ENCODE data around the gene LMBR1.

The LMBR1 gene

DNA sequence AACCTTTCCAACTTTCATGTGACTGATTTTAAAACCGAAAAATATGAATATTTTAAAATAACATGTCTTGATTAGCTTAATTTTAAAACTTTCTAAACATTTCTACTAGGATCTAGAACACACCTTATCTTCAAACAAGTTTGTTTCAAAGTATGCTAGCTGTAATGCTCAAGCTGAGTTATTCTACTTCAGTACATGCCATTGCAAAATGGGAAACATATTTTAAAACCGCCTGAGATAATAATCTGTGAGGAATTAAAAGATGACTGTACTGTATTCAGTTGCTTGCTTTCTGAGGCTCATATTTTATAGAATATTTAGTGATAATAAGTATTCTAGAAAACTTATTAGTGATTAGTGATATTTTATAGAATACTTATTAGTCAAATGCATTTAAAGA is 99.6 kb downstream of the LMBR1 start:
- DNase-seq: no peak

DNA sequence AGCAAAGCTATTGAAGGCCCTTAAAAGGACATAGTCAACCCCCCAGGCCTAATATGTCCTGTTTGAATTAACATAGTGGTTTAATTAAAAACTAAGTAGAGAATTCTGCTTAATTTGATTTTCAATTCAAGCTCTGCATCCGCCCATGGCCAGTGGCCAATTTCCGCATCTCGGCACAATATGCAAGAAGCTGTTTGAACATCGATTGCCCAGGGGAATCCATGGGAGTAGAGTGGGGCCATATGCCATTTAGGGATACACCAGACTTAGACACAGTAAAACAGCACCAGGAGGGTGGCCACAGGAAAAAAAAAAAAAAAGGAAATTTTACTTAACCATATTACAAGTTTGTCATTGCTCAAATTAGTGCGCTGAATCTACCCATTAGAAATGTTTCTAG is 100.4 kb downstream of the LMBR1 start:
- no peak for DNase-seq

GRCh38 chr7:156791241-156791640 is 101.7 kb downstream of the LMBR1 start:
- DNase-seq: no peak

DNA sequence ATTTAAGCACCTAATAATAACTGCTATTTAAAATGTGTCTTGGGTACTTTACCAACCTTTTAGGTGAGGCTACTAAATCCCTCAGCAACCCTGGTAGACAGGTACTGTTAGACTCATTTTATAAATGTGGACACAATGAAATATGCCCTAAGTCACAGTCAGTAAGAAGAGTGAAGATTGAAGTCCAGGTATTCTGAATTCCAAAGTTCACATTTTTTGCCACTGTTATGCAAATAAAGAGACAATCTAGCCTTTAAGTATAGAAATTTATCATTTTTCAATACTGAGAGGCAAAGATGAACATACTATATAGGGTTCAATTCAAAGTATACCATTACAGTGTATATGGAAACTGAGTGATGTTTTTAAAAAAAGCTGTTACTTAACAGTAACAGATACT is 102.7 kb downstream of the LMBR1 start:
- DNase-seq: no peak

DNA sequence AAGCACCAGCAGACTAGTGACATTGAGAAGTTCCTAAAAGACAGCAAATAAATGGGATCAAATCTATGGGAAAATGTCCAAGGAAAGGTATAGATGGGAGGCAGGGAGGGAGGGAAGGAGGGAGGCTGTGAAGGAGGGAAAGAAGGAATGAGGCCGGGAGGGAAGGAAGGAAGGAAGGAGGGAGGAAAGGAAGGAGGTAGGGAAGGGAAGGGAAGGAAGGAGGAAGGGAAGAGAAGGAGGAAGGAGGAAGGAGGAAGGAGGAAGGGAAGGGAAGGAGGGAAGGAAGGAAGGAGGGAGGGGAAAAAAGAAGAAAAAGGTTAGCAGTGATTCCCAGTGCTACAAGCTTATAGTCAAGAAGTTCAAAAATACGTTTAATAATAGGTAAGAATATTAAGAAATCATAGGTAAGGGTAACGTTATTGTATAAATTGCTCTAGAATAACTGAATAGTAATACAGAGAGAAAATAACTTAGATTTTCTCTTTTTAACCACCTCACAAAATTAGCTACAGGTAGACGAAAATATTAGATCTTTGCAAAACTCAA is 106.9 kb downstream of the LMBR1 start:
- no peak for DNase-seq

DNA sequence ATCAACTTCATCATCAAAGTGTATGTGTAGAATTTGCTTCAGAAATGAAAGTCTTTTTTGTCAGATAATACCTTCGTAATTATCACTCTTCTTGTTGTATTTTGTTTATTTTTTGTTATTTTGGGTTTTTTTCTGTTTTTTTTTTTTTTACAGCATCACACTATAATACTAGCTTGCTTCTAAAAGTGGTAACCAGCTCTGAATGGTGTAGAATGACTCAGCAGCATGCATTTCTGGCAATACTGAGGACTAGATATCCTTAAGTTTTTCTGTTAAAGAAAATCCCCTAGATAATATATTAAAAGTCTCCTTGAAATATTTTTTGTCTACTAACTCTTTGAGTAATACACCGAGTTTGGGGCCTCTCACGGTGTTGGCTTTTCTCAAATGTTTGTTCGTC is 109.1 kb downstream of the LMBR1 start:
- no peak for DNase-seq

DNA sequence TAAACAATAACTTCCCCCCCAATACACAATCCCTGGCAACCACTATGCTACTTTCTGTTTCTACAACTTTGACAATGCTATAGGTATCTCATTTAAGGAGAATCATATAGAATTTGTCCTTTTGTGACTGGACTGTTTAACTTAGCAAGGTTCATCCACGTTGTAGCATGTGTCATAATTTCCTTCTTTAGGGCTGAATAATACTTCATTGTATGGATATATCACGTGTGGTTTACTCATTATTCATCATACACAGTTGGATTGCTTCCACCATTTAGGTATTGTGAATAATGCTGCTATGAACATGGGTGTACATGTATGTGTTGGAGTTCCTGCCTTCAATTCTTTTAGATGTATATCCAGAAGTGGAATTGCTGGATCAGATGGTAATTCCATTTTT is 111.0 kb downstream of the LMBR1 start:
- no peak for DNase-seq

- no peak for DNase-seq
These were observed 112.1 kb downstream of the LMBR1 start for GRCh38 chr7:156780724-156781455.

DNA sequence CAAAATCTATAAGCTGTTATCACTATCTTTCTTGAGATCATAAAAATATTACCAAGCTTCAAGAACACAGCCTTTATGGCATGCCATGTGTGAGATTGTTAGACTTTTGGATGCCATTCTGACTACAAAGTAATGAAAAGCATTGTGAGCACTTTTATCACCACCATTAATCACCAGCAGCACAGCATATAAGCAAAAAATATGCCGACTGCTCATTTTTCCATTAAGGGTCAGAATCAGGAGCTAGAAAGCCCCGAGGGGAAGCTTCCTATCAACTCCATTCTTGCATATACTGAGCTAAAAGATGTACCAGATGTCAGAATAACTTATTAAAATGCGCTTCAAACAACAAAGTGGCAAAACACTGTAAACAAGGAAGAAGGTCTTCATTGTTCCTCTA is 114.3 kb downstream of the LMBR1 start:
- no peak for DNase-seq

GRCh38 chr7:156778201-156778600 is 114.8 kb downstream of the LMBR1 start:
- DNase-seq: no peak

GRCh38 chr7:156777364-156778069 is 115.5 kb downstream of the LMBR1 start:
- DNase-seq: no peak

GRCh38 chr7:156776527-156776926 is 116.5 kb downstream of the LMBR1 start:
- no peak for DNase-seq

DNA sequence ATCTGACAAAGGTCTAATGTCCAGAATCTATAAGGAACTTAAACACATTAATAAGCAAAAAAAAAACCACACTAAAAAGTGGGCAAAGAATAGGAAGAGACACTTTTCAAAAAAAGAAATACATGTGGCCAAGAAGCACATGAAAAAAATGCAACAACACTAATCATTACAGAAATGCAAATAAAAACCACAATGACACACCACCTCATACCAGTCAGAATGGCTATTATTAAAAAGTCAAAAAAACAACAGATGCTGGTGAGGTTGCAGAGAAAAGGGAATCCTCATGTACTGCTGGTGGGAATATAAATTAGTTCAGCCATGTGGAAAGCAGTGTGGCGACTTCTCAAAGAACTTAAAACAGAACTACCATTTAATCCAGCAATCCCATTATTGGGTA is 119.0 kb downstream of the LMBR1 start:
- no peak for DNase-seq

GRCh38 chr7:156772725-156773124 is 120.3 kb downstream of the LMBR1 start:
- DNase-seq: no peak

- no peak for DNase-seq
These were observed 124.1 kb downstream of the LMBR1 start for GRCh38 chr7:156768698-156769472.

- DNase-seq: no peak
These were observed 126.3 kb downstream of the LMBR1 start for GRCh38 chr7:156766666-156767065.

- no peak for DNase-seq
These were observed 126.9 kb downstream of the LMBR1 start for GRCh38 chr7:156765901-156766656.

- no peak for DNase-seq
These were observed 128.2 kb downstream of the LMBR1 start for GRCh38 chr7:156764766-156765165.

DNA sequence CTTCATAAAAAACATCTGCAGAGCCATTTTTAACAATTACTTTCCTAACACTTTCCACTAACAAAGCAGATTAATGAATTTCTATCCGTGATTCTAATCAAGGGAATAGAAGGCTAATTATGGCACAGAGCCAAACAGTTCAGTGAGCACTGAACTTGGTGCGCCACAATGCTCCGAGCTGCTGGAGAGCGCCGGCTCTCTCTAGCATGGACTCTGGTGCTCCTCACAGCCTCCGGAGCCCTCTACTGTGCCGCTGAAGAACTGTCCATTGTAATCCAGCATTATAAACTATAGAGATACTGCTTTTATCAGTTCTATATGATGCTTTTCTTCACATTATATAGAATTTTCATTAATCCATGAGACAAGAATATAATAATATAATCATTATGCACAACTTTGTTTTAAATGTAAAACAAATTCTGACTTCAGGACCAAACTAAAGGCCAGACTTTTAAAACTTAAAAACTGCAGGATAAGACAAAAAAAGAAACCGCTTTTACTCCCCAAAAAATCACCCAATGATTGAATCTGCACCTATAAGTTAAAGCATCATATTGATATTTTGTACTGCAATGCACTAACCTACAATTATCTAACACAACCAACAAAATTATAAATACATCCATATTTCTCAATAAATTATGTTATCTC is 128.8 kb downstream of the LMBR1 start:
- peak; percentile 86 for DNase-seq

DNA sequence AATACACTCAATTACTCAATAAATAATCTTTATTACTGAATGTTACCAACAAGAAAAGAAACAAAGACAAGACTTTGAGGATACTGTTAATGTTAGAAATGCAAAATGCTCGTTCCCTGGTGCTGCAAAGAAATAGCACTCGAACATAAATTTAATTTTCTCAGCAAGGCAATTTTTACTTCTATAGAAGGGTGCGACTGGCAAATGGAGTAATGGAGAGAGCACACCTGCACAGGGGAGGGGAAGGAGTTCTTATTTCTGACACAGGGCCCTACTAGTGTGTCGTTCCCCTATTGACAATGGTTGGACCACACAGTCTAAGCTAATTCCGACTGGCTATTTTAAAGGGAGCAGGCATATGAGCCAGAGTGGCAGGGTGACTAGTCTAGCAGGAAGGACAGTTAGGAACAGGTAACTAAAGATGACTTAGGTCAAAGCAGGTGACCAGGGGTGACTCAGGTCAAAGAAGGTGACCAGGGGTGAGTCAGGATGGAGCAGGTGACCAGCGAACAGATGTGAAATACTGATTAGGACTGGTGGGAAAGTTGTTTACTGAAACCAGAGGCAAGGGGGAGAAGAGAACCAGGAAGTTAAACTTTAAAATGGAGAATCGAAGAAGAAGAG is 133.3 kb downstream of the LMBR1 start:
- no peak for DNase-seq

DNA sequence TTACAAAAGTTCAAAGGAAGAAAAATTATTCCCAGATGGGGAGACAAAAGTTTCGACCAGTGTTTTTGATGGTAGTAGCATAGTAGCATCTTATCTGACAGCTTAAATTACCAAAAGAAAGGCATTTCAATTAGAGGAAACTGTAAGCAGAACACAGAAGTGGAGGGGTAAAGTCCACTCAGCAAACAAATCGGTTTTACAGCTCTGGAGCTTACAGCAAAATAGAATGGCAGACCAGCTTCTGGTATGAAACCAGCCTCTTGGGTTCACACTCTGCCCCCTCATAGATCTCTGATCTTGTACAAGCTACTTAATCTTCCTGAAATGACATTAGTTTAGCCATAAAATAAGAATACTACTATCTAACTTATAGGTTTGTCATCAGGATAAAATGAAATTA is 133.8 kb downstream of the LMBR1 start:
- DNase-seq: no peak

DNA sequence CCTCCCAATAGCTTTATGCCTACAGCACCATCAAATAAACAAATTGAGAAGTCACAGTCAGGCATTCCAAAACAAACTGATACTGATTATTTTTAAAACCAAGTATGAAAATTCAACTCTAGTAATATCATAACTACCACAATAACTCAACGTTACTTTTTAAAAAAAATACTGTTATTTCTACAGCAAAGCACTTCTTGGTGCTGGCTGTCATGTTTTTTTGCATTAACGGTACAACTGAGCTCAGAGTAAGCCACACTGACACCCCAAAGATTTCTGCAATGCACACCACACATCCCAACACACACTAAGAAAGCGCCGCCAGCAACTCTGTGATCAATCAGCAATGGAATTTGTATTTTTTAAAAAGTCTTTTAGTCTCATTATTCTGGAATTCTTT is 138.8 kb downstream of the LMBR1 start:
- no peak for DNase-seq

Data from NCI-H1092 treated with DMSO at 0.1 percent for 48 hours (cell line).